Retinal pigment epithelial cell (primary cell): Measurements from ENCODE around the gene SUCO.
"Not testable (repeated sequence)": the region's sequence is repeated elsewhere in the genome, so short reads cannot be mapped to it uniquely, and the experiment has no call there.

Experiments used
- DNase-seq: peaks from one replicate; pipeline ENCODE4 v3.0.0-alpha.2; 2010; ENCODE audit warnings: low read depth
- H3K4me3 ChIP-seq: 2 replicates; pipeline ENCODE4 v1.5.1; 2011; ENCODE audit warnings: mild to moderate bottlenecking, low read length, control low read depth, moderate library complexity
- CTCF ChIP-seq: conservative IDR thresholded peaks from 2 replicates; pipeline ENCODE4 v1.5.1; 2011; ENCODE audit warnings: low read depth, low read length, control low read depth, inconsistent platforms

Gene SUCO

DNA sequence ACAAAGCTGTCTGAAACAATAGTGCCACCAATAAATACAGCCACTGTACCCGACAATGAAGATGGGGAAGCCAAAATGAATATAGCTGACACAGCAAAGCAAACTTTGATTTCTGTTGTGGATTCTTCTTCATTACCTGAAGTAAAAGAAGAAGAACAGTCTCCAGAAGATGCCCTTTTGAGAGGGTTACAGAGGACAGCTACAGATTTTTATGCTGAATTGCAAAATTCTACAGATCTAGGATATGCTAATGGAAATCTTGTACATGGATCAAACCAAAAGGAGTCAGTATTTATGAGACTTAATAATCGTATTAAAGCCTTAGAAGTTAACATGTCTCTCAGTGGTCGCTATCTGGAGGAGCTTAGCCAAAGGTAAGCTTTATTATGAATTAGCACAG, 56.6 kb downstream of the SUCO start:
- no peak for DNase-seq
- TF ChIP-seq CTCF: no peak
- no peak overlapping the region for H3K4me3 ChIP-seq

- DNase-seq, H3K4me3 ChIP-seq: not testable (repeated sequence)
Measured at GRCh38 chr1:172591429-172591828, 58.5 kb downstream of the SUCO start.

DNA sequence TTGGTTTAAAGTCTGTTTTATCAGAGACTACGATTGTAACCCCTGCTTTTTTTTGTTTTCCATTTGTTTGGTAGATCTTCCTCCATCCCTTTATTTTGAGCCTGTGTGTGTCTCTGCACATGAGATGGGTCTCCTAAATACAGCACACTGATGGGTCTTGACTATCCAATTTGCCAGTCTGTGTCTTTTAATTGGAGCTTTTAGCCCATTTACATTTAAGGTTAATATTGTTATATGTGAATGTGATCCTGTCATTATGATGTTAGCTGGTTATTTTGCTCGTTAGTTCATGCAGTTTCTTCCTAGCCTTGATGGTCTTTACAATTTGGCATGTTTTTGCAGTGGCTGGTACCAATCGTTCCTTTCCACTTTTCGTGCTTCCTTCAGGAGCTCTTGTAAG, 62.1 kb downstream of the SUCO start:
- not testable (repeated sequence) for H3K4me3 ChIP-seq, DNase-seq

GRCh38 chr1:172596782-172597181, 63.8 kb downstream of the SUCO start:
- DNase-seq: not testable (repeated sequence)

DNA sequence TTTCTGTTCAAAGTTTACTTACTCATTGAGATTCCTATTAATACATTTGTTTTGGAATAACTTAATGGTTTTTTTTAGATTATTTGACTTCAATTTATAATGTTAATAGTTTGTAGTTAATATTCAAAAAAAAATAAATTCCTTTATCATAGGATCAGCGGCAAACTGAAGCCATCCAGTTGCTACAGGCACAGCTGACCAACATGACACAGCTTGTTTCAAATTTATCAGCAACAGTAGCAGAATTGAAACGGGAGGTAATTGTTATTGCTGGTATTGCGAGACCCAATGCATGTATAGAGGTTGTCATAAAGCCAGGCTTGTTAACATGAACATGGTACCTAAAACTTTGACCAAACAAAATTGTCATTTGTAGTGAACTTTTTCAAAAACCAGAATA, 67.0 kb downstream of the SUCO start:
- no peak overlapping the region for H3K4me3 ChIP-seq
- DNase-seq: no peak
- TF ChIP-seq CTCF: no peak

More at GRCh38 chr1:172596782-172597181, 63.8 kb downstream of the SUCO start:
- H3K4me3 ChIP-seq: not testable (repeated sequence)

GRCh38 chr1:172600615-172601014, 67.7 kb downstream of the SUCO start:
- no peak for DNase-seq
- no peak overlapping the region for H3K4me3 ChIP-seq
- no peak for TF ChIP-seq CTCF

DNA sequence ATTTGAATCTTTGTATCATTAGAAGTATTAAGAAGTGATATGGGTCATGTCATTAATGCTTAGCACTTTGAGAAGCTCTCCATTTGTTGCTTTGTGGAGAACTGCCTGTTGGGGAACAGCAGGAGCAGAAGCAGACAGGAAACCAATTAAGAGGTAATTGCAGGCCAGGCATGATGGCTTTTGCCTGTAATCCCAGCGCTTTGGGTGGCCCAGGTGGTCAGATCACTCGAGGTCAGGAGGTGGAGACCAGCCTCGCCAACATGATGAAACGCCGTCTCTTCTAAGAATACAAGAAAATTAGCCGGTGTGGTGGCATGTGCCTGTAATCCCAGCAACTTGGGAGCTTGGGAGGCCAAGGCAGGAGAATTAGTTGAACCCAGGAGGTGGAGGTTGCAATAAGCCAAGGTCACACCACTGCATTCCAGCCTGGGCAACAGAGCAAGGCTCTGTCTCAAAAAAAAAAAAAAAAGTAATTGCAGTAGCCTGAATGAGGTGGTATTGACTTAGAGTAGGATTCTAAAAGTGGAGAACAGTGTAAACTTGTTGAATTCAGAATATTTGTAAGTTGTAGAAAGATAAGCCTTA, 68.2 kb downstream of the SUCO start:
- no peak for TF ChIP-seq CTCF
- DNase-seq: no peak
- no peak overlapping the region for H3K4me3 ChIP-seq

DNA sequence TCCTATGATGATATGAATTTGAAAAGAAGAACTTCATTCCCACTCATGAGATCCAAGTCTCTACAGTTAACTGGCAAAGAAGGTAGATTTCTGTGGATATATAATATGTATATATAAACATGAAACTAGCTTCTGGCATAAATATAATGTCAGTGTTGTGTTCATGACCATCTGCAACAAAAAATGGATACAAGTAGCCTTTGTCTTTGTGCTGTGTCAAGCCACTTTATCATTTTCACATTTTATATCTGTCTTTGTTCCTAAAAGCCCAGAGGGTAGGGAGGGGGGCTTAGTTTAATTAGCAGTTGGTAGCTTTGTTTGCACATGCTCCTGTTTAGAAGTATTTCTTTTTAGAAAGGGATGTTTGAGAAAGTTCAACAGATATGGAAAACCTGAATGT, 69.8 kb downstream of the SUCO start:
- no peak overlapping the region for H3K4me3 ChIP-seq
- no peak for DNase-seq
- TF ChIP-seq CTCF: no peak

GRCh38 chr1:172603816-172604215, 70.9 kb downstream of the SUCO start:
- TF ChIP-seq CTCF: no peak
- no peak overlapping the region for H3K4me3 ChIP-seq
- DNase-seq: no peak
